ENCODE data around the gene TRIM26. TPM values are rescaled to one million over a fixed set of nuclear protein-coding genes. Genes with fewer than 3 reads are reported as not detected.

Gene TRIM26
- polyA plus RNA-seq, 4 donors, result 35.7 to 43.8 (median 42.2) TPM

Other genes starting within 250 kb of the TRIM26 start
- 10 to 100 TPM; 34.6 to 44.2 (median 40.3) TPM for gene POLR1H, start 152.1 kb downstream of the TRIM26 start, polyA plus RNA-seq (ENCODE audit: insufficient read length in 4 of 4)
- gene PPP1R11, start 146.2 kb downstream of the TRIM26 start, polyA plus RNA-seq (ENCODE audit: insufficient read length in 4 of 4), result 10 to 100 TPM; 67.9 to 74.9 (median 71.9) TPM
- gene RNF39, start 137.6 kb downstream of the TRIM26 start, polyA plus RNA-seq (ENCODE audit: insufficient read length in 4 of 4), result 1 to 10 TPM; 1.3 to 1.6 (median 1.5) TPM
- not detected for gene TRIM31, start 100.3 kb downstream of the TRIM26 start, polyA plus RNA-seq (ENCODE audit: insufficient read length in 4 of 4)
- gene TRIM40, start 77.3 kb downstream of the TRIM26 start, polyA plus RNA-seq (ENCODE audit: insufficient read length in 4 of 4), result under 1 TPM in 2 of 4 donors, not detected in 2; 0.06 to 0.14 TPM
- under 1 TPM; 0.47 to 0.64 (median 0.52) TPM for gene TRIM10, start 52.2 kb downstream of the TRIM26 start, polyA plus RNA-seq (ENCODE audit: insufficient read length in 4 of 4)
- gene TRIM15, start 49.9 kb downstream of the TRIM26 start, polyA plus RNA-seq (ENCODE audit: insufficient read length in 4 of 4), result under 1 TPM; 0.13 to 0.41 (median 0.25) TPM
- gene TRIM39, start 113.5 kb upstream of the TRIM26 start, polyA plus RNA-seq (ENCODE audit: insufficient read length in 4 of 4), result 10 to 100 TPM; 13.1 to 14.1 (median 13.5) TPM
- gene RPP21, start 131.8 kb upstream of the TRIM26 start, polyA plus RNA-seq (ENCODE audit: insufficient read length in 4 of 4), result 10 to 100 TPM; 28.6 to 38.7 (median 30.7) TPM